Activated naive CD4-positive, alpha-beta T cell treated with anti-CD3 and anti-CD28 coated beads, Interleukin-2, amount 10 ng/mL, durations not matched to agents 7 days and 5 days (primary cell): ENCODE measurements around the gene TENM4.
A peak's percentile ranks its signal among the peaks of the same experiment; 100 is the strongest.

Source experiments
- CTCF ChIA-PET: fragments of 350-600 bp; sonication (Branson Sonifier 250); formaldehyde crosslinking; loops from one replicate; lab custom pipeline; 2021; ENCODE audit warnings: antibody characterized with exemption; lab: Charles Lee
- DNase-seq: peaks from one replicate; pipeline ENCODE4 v3.0.0-alpha.2; 2020
- H3K27ac Mint-ChIP-seq: one replicate; pipeline ENCODE4 v1.8.0; 2021; ENCODE audit warnings: mild to moderate bottlenecking, moderate library complexity, mixed read lengths
- H3K27me3 Mint-ChIP-seq: one replicate; pipeline ENCODE4 v1.8.0; 2021; ENCODE audit warnings: mild to moderate bottlenecking, mixed read lengths
- H3K36me3 Mint-ChIP-seq: one replicate; pipeline ENCODE4 v1.8.0; 2021; ENCODE audit warnings: mixed read lengths
- H3K4me1 Mint-ChIP-seq: one replicate; pipeline ENCODE4 v1.8.0; 2021; ENCODE audit warnings: mixed read lengths
- H3K4me3 Mint-ChIP-seq: one replicate; pipeline ENCODE4 v1.8.0; 2021; ENCODE audit warnings: mild to moderate bottlenecking, moderate library complexity, mixed read lengths
- H3K9me3 Mint-ChIP-seq: one replicate; pipeline ENCODE4 v1.8.0; 2021; ENCODE audit warnings: mixed read lengths

TENM4 gene

DNA sequence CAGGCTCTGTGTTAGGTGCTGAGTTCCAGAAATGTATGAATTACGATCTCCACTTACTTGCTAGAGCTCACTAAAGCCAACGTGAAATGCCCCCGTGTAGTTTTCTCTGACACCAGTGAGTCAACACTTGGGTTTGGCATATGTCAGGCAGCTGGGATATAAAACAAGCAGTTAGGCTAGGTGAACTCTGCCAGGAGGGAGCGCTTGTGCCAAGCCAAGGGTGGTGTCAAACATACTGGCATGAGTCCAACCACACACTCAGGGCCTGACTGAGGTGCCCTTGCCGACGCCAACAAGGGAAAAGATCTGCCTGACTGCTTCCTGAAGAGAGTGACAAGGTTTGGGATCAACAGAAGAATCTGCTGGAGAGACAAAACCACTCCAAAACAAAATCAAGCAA is 698.4 kb downstream of the TENM4 start:
- Mint-ChIP-seq H3K4me1 (no peaks in the 10 kb centered on the region), H3K27me3 (no peaks in the 10 kb centered on the region), H3K9me3 (no peaks in the 10 kb centered on the region), H3K27ac (no peak overlapping the region), H3K4me3 (no peak overlapping the region), H3K36me3 (no peaks in the 10 kb centered on the region)
- no peak for DNase-seq
- CTCF ChIA-PET, result no interaction called here

DNA sequence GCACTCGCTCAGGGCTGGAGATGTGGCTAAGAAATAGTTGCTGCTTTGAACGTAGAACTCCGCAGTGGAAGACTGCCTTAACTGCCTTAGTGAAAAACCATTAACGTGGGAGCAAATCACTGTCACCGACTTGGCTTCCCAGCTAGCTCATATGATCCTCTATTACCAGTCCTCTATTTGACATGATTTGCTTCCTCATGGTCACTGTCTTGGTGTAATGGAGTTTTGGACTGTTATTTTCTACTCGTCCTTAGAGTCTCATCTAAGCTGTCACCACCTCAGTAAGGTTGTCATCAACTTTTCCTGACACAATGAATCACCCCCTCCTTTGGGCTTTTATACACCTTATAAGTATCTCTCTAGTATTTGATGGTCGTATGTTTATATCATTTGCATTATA is 699.1 kb downstream of the TENM4 start:
- no peaks in the 10 kb centered on the region for H3K4me1 Mint-ChIP-seq
- no peaks in the 10 kb centered on the region for H3K36me3 Mint-ChIP-seq
- no peak overlapping the region for H3K27ac Mint-ChIP-seq
- H3K4me3 Mint-ChIP-seq, result no peak overlapping the region
- no peaks in the 10 kb centered on the region for H3K9me3 Mint-ChIP-seq
- no peaks in the 10 kb centered on the region for H3K27me3 Mint-ChIP-seq
- CTCF ChIA-PET, result no interaction called here
- DNase-seq, result no peak

DNA sequence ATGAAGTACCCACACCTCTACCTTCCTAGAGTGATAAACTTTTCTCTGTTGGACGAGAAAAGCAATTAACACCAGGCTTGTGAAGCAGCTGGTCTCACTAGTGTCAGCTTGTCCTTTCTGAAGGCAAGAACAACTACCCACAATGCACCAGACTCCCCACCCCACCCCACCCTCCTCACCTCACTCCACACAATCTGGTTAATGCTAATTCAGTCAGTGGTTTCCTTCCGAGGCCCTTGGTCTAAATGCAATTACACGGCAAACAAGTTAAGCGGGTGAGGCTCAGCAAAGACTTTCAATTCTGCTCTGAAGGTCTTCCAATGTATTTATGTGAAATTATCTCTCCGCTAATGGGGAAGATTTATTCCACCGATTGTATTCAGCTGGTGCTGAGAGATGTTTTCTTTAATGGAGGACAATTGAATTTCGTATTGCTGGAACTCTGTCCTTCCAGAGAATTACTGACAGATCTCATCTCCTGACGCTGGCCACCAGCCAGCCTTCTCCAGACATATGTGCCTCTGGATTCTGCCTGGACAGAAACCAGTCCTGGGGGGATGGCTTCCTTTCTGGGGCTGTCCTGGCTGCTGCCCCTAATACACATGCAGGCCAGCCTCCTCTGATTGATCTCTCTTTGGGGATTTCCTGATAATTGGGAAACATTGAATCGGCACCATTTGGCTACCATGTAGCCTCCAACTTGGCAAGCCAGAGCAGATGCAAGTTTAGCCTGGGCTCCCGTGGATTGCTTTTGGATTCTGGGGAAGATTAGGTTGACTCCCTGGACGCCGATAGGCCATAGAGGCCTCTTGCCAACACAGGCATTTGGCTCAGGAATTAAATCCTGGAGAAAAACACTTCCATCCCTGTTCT is 700.4 kb downstream of the TENM4 start:
- DNase-seq, result no peak

DNA sequence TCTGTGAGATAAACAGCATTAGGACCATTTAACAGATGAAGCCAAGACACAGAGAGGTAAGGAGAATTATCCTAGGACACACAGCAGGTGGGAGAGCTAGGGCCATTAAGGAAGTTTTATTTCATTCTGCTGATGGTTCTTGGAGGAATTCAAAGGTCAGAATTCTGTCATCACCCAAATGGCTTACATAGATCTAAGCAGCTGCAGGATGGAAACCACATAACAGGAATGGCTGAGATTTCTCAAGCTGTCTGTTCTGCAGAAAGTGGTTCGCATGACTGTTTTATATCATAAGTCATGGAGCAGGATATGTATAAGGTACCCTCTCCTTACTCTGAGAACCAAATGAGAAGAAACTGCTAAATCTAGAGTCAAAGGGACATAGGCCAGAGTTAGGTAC is 702.9 kb downstream of the TENM4 start:
- no peaks in the 10 kb centered on the region for H3K4me1 Mint-ChIP-seq
- no peak overlapping the region for H3K27ac Mint-ChIP-seq
- no peak overlapping the region for H3K4me3 Mint-ChIP-seq
- H3K9me3 Mint-ChIP-seq, result no peaks in the 10 kb centered on the region
- H3K27me3 Mint-ChIP-seq, result peaks cover 4% of the 10 kb centered on the region
- no peak for DNase-seq
- CTCF ChIA-PET, result interaction anchor here (1.1 kb wide), 1 partner anchor 22 kb away, joined by 3 read pairs; no protein-coding TSS in a partner anchor
- H3K36me3 Mint-ChIP-seq, result no peaks in the 10 kb centered on the region

More for the DNA sequence above, 700.4 kb downstream of the TENM4 start:
- H3K27me3 Mint-ChIP-seq, result peaks cover 4% of the 10 kb centered on the region
- no peaks in the 10 kb centered on the region for H3K4me1 Mint-ChIP-seq
- no peaks in the 10 kb centered on the region for H3K9me3 Mint-ChIP-seq
- CTCF ChIA-PET, result interaction anchor here (1.3 kb wide), 1 partner anchor 95 kb away, joined by 3 read pairs; no protein-coding TSS in a partner anchor
- H3K27ac Mint-ChIP-seq, result no peak overlapping the region
- H3K4me3 Mint-ChIP-seq, result no peak overlapping the region
- H3K36me3 Mint-ChIP-seq, result no peaks in the 10 kb centered on the region

DNA sequence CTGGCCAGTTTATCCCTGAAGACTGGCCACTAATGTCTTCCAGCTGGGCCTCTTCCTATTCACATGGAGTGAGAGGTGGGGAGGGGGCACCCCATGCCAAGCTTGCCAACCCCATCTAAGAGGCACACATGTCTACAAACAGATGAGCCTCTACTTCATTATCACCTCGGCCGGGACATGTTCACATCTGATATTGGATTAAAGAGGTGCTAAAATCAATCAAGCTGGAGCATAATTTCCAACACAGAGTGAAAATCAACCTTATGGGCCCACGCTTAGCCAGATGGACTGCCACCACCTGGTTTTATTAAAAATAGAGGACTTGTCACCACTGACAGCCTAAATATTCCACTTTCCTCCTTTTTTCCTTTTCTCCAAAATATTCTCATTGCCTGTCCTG is 703.5 kb downstream of the TENM4 start:
- DNase-seq, result no peak
- no peak overlapping the region for H3K4me3 Mint-ChIP-seq
- CTCF ChIA-PET, result interaction anchor here (1.1 kb wide), 1 partner anchor 22 kb away, joined by 3 read pairs; no protein-coding TSS in a partner anchor
- peaks cover 4% of the 10 kb centered on the region for H3K27me3 Mint-ChIP-seq
- H3K4me1 Mint-ChIP-seq, result no peaks in the 10 kb centered on the region
- no peaks in the 10 kb centered on the region for H3K9me3 Mint-ChIP-seq
- H3K27ac Mint-ChIP-seq, result no peak overlapping the region
- H3K36me3 Mint-ChIP-seq, result no peaks in the 10 kb centered on the region

DNA sequence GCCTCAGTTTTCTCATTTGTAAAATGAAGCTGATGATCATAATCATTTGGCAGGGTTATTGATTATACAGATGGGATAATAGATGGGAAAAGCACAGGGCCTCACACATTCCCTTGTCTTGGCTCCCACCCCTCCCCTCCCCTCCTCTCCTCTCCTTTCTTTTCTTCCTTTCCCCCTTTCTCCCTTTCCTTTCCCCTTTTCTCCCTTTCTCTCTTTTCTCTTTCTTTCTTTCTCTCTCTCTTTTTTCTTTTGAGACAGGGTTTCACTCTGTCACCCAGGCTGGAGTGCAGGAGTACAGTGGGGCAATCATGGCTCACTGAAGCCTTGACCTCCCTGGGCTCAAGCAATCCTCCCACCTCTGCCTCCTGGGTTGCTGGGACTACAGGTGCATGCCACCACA is 705.1 kb downstream of the TENM4 start:
- DNase-seq, result no peak
- no peaks in the 10 kb centered on the region for H3K9me3 Mint-ChIP-seq
- H3K27ac Mint-ChIP-seq, result no peak overlapping the region
- CTCF ChIA-PET, result no interaction called here
- no peaks in the 10 kb centered on the region for H3K4me1 Mint-ChIP-seq
- H3K36me3 Mint-ChIP-seq, result no peaks in the 10 kb centered on the region
- peaks cover 4% of the 10 kb centered on the region for H3K27me3 Mint-ChIP-seq
- H3K4me3 Mint-ChIP-seq, result no peak overlapping the region

DNA sequence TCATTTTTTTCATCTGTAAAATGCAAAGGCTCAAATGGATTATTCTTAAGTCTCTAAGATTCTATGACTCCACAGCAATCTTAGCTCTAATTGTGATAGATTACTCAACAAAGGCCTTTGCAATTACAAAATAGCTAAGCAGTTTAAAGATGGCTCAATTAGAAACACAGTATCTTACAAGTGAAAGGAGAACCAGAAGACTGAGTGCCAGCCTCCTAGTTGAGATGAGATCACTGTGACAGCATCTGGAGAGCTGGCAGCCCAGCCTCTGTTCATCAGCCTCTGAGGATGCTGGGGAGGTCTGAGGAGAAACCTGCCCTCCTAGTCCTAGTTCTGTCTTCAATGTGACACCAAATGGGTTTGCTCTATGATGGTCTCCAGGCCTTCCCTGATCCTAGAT is 707.8 kb downstream of the TENM4 start:
- Mint-ChIP-seq H3K36me3 (no peaks in the 10 kb centered on the region), H3K4me1 (no peaks in the 10 kb centered on the region), H3K27me3 (peaks cover 14% of the 10 kb centered on the region), H3K27ac (no peak overlapping the region), H3K4me3 (no peak overlapping the region), H3K9me3 (no peaks in the 10 kb centered on the region)
- CTCF ChIA-PET, result no interaction called here
- DNase-seq, result no peak

DNA sequence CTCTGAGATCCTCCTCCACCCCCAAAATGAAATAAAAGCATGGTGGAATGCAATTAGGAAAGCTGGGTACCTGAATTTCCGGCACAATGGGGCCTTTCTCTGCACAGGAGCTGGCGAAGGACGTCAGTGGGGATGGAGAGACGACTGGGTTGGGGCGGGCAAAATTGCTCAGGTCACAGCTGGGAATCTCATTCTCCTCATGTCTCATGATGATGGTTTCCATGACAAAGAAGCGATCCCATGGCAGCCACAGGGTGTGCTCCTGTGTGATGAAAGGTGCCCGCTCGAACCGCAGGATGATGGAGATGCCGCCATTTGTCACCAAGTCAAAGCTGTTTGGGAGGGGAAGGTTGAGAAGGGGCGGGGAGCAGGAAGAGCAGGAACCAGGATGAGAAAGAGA is 708.6 kb downstream of the TENM4 start:
- CTCF ChIA-PET, result no interaction called here
- Mint-ChIP-seq H3K36me3 (no peaks in the 10 kb centered on the region), H3K4me3 (no peak overlapping the region)

DNA sequence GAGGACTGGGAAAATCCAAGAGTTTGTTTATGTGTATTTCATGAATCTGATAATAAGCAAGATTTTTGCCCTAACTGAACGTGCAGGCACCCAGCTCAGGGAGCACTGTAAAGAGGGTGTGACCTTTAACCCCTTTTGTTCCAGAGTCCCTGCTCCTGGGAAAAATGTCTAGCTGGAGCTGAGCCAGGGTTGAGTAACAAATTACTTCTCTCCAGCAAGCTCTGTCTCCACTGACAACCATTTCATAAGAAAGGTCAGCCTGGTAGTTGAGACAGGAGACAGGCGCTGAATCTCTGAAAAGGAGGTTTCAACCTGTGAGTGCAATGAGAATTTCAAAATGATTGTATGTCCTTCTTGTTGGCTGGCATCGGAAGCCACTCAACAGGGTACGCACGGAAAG is 709.8 kb downstream of the TENM4 start:
- Mint-ChIP-seq H3K36me3 (no peaks in the 10 kb centered on the region), H3K9me3 (no peaks in the 10 kb centered on the region), H3K4me1 (no peaks in the 10 kb centered on the region), H3K27me3 (peaks cover 14% of the 10 kb centered on the region), H3K4me3 (no peak overlapping the region), H3K27ac (no peak overlapping the region)
- CTCF ChIA-PET, result interaction anchor here (1.8 kb wide), 1 partner anchor 85 kb away, joined by 7 read pairs; no protein-coding TSS in a partner anchor
- no peak for DNase-seq

More for the DNA sequence above, 708.6 kb downstream of the TENM4 start:
- peaks cover 14% of the 10 kb centered on the region for H3K27me3 Mint-ChIP-seq
- H3K4me1 Mint-ChIP-seq, result no peaks in the 10 kb centered on the region
- no peak for DNase-seq
- peak overlapping the region; percentile 35 for H3K27ac Mint-ChIP-seq
- no peaks in the 10 kb centered on the region for H3K9me3 Mint-ChIP-seq

DNA sequence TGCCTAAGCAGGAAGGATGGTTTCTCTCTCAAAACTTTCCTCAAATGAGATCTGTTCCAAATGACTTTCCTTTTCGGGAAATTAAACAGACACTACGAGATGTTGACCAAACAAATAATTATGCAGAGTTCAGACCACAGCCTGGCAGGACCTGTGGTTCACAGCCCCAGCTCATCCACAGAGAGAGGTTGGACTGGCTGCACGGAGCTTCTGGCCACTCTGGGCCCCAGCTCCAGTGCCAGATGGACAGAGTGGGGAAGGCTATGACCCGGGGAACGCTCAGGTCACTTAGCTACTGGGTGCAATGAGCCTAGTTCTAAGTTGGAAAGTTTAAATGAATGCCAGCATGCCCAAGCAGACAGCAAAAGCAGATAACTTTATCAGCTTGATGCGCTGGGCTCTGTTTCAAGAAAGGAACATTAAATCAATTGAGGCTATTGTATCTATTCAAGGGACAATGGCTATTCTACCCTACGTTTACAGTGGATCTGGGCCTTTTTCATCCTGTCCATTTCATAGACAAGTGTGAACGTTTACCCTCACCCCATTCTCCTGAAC is 710.5 kb downstream of the TENM4 start:
- Mint-ChIP-seq H3K27me3 (peaks cover 10% of the 10 kb centered on the region), H3K9me3 (no peaks in the 10 kb centered on the region), H3K4me3 (no peak overlapping the region), H3K27ac (no peak overlapping the region), H3K36me3 (no peaks in the 10 kb centered on the region), H3K4me1 (no peaks in the 10 kb centered on the region)
- CTCF ChIA-PET, result interaction anchor here (1.8 kb wide), 1 partner anchor 84 kb away, joined by 7 read pairs; no protein-coding TSS in a partner anchor
- no peak for DNase-seq

DNA sequence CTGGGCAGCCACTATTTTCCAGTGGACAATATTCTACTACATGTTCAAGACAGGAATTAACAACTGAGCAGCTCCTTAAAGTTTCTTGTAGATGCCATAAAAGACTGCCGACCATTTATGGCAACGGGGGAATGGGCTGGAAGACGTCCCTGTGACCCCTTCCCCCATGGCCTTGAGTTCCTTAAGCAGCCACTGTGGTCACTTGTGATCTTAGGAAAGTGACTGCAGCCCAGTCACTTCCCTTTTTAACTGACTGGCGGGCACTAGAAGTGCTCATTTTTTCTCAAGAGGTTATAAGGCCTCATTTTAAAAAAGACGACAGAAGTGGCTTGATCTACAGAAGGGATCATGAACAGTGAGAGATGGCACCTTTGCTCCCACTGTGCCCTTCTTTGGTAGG is 713.0 kb downstream of the TENM4 start:
- H3K27ac Mint-ChIP-seq, result no peak overlapping the region
- H3K4me3 Mint-ChIP-seq, result no peak overlapping the region
- DNase-seq, result no peak
- H3K9me3 Mint-ChIP-seq, result no peaks in the 10 kb centered on the region
- no peaks in the 10 kb centered on the region for H3K36me3 Mint-ChIP-seq
- H3K4me1 Mint-ChIP-seq, result peaks cover 2% of the 10 kb centered on the region
- peaks cover 15% of the 10 kb centered on the region for H3K27me3 Mint-ChIP-seq
- CTCF ChIA-PET, result no interaction called here

DNA sequence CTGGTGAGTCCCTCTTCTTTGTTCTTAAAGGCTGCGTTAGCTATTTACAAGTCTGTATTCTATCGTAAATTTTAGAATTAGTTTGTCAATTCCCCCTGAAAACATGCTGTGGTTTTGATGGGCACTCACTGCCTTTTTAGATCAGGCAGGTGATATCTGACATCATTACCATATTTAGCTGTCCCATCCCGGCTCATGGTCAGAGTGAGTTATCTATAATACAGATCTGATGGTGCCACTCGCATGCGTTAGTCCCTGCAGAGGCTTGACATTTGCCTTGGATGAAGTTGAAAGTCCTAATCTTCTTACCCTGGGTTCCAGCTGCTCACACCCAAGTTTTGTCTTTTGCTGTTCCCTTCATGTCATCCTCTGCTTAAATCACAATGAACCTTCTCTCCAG is 715.6 kb downstream of the TENM4 start:
- Mint-ChIP-seq H3K27ac (no peak overlapping the region), H3K4me3 (no peak overlapping the region), H3K4me1 (peaks cover 2% of the 10 kb centered on the region), H3K36me3 (no peaks in the 10 kb centered on the region), H3K9me3 (no peaks in the 10 kb centered on the region), H3K27me3 (peaks cover 15% of the 10 kb centered on the region)
- no peak for DNase-seq
- CTCF ChIA-PET, result interaction anchor here (2.3 kb wide), 1 partner anchor 9 kb away, joined by 12 read pairs; no protein-coding TSS in a partner anchor

DNA sequence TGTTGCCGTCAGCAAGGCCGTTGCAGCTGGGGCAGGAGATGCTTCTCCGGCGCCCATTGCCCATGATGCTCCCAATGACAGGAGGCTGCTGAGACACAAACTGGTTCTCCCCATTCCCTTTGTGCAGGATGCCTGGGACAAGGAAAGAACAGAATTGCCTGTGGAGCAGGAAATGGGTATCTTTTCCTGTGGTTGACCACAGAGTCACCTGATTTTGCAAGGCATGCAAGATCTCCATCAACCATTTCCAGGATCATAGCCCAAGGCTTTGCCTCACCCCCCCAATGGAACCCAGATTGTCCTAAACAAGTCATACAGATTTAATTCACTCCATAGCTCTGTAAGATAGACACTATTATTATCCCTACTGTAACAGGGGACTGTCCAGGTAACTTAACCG is 718.0 kb downstream of the TENM4 start:
- Mint-ChIP-seq H3K36me3 (no peaks in the 10 kb centered on the region), H3K9me3 (no peaks in the 10 kb centered on the region), H3K27me3 (peaks cover 5% of the 10 kb centered on the region), H3K4me1 (peaks cover 2% of the 10 kb centered on the region), H3K27ac (no peak overlapping the region), H3K4me3 (no peak overlapping the region)
- CTCF ChIA-PET, result interaction anchor here (1.2 kb wide), 1 partner anchor 76 kb away, joined by 6 read pairs; no protein-coding TSS in a partner anchor
- DNase-seq, result no peak

DNA sequence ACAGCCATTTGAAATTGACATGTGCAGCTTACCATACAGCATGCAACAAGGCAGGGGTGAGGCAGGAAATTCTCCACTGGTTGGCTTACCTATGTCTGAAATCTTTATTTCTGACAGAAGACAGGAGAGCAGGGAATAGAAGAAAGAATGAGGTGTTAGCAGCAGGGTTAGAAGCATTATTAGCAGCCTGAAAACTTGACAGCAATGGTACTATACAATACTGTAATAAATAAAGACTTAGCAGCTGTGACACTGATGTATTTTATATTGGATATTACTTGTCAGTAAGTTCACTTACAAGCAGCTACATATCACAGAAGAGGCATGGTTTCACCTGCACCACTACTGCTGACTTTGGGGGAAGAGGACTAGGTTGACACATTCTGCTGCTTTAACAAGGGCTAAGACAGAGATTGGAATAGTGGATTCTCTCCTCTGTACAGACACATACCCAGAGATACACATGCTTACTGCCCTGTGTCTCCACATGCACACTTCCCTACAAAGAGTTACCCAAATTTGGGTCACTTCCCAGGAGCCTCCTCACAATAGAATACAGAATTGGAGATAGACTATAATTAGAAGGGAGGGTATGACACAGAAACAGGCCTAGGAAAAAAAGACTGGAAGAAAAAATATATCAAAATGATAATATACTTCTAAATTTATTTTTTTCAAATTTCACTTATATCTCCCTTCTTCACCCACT is 720.4 kb downstream of the TENM4 start:
- Mint-ChIP-seq H3K27ac (no peak overlapping the region), H3K4me3 (no peak overlapping the region), H3K27me3 (peaks cover 5% of the 10 kb centered on the region), H3K36me3 (no peaks in the 10 kb centered on the region), H3K9me3 (no peaks in the 10 kb centered on the region), H3K4me1 (peaks cover 2% of the 10 kb centered on the region)
- CTCF ChIA-PET, result interaction anchor here (8.7 kb wide), 1 partner anchor 72 kb away, joined by 160 read pairs; no protein-coding TSS in a partner anchor
- DNase-seq, result no peak
